SK-N-SH (cell line): ENCODE measurements around the gene GPR158. TPM values are rescaled to one million over a fixed set of nuclear protein-coding genes. Genes with fewer than 3 reads are reported as not detected.

Experiments
- CTCF ChIA-PET: fragments of 300-600, 350-600 bp; formaldehyde crosslinking; extraction: SDS; loops from one replicate; lab custom pipeline; 2021; lab: Yijun Ruan, JAX
- POLR2A ChIA-PET: fragments of 350-600 bp; sonication (Branson Sonifier 250); formaldehyde crosslinking; extraction: SDS; loops from one replicate; lab custom pipeline; 2020; ENCODE audit warnings: antibody characterized with exemption, inconsistent platforms; lab: Yijun Ruan, JAX
- DNase-seq: peaks from one replicate; pipeline ENCODE4 v3.0.0; 2012
- H2AFZ ChIP-seq: fragments of 200-600 bp; sonication (generic); 2 replicates; pipeline ENCODE4 v1.8.1; 2016; ENCODE audit warnings: antibody characterized with exemption, mild to moderate bottlenecking, low read depth
- H3F3A ChIP-seq: fragments of 200-600 bp; sonication (generic); replicated peaks from 2 replicates; pipeline ENCODE3; 2016; ENCODE audit warnings: antibody characterized with exemption, mild to moderate bottlenecking; ENCODE audit not compliant: insufficient read depth
- H3K27ac ChIP-seq, 2 experiments: fragments of 200-500 bp in 1 of 2; fragments of 200-600 bp in 1 of 2; sonication (Bioruptor generic) in 1 of 2; sonication (generic), shearing (Covaris generic) in 1 of 2; 2 replicates each; pipeline versions ENCODE4 v1.5.1 to v1.6.1; 2014 to 2016; ENCODE audit warnings: low read depth in 2 of 2, inconsistent platforms in 1 of 2, low read length in 1 of 2, mild to moderate bottlenecking in 1 of 2, mixed read lengths in 1 of 2
- H3K27me3 ChIP-seq: fragments of 200-600 bp; sonication (generic), shearing (Covaris generic); 2 replicates; pipeline ENCODE4 v1.6.1; 2016; ENCODE audit warnings: mixed run types; ENCODE audit not compliant: insufficient read depth
- H3K36me3 ChIP-seq, 2 experiments: fragments of 200-500 bp in 1 of 2; fragments of 200-600 bp in 1 of 2; sonication (Bioruptor generic) in 1 of 2; sonication (generic) in 1 of 2; replicated peaks in 1 of 2; 2 replicates each; pipeline versions ENCODE3 to v1.5.1; 2014 to 2016; ENCODE audit warnings: low read length in 1 of 2, mild to moderate bottlenecking in 1 of 2; ENCODE audit not compliant: insufficient read depth in 2 of 2, control insufficient read depth in 1 of 2
- H3K4me1 ChIP-seq, 2 experiments: fragments of 200-500 bp in 1 of 2; fragments of 200-600 bp in 1 of 2; sonication (Bioruptor generic) in 1 of 2; sonication (generic), shearing (Covaris generic) in 1 of 2; 2 replicates each; pipeline versions ENCODE4 v1.5.1 to v1.6.1; 2014 to 2016; ENCODE audit warnings: low read depth in 1 of 2, low read length in 1 of 2, mixed run types in 1 of 2; ENCODE audit not compliant: insufficient read depth in 2 of 2, control insufficient read depth in 1 of 2
- H3K4me2 ChIP-seq: fragments of 200-600 bp; sonication (generic), shearing (Covaris generic); 2 replicates; pipeline ENCODE4 v1.6.1; 2017; ENCODE audit warnings: mixed run types
- H3K4me3 ChIP-seq, 2 experiments: fragments of 200-500 bp in 1 of 2; fragments of 200-600 bp in 1 of 2; sonication (Bioruptor generic) in 1 of 2; sonication (generic), shearing (Covaris generic) in 1 of 2; 2 replicates each; pipeline versions ENCODE4 v1.5.1 to v1.8.1; 2014 to 2016; ENCODE audit warnings: low read depth in 2 of 2, inconsistent platforms in 1 of 2, low read length in 1 of 2, mild to moderate bottlenecking in 1 of 2, mixed read lengths in 1 of 2, moderate library complexity in 1 of 2
- H3K79me2 ChIP-seq: fragments of 200-600 bp; sonication (generic); 2 replicates; pipeline ENCODE4 v1.8.1; 2017; ENCODE audit warnings: mild to moderate bottlenecking; ENCODE audit not compliant: insufficient read depth
- H3K9ac ChIP-seq: fragments of 200-600 bp; sonication (generic); 2 replicates; pipeline ENCODE4 v1.6.1; 2017; ENCODE audit warnings: mixed run types
- H3K9me2 ChIP-seq: fragments of 200-600 bp; sonication (generic); 2 replicates; pipeline ENCODE4 v1.6.1; 2017; ENCODE audit warnings: mixed run types
- H3K9me3 ChIP-seq: fragments of 200-600 bp; sonication (generic); 2 replicates; pipeline ENCODE4 v1.6.1; 2017; ENCODE audit warnings: mixed run types, mild to moderate bottlenecking, moderate library complexity
- H4K20me1 ChIP-seq: fragments of 200-600 bp; sonication (generic); 2 replicates; pipeline ENCODE4 v1.6.1; 2017; ENCODE audit warnings: mild to moderate bottlenecking, mixed run types; ENCODE audit not compliant: insufficient read depth
- ELF1 ChIP-seq: IDR thresholded peaks from 2 replicates; pipeline ENCODE4 v1.4.0; 2012
- EP300 ChIP-seq, 2 experiments: IDR thresholded peaks; 2 replicates each; pipeline versions ENCODE4 v1.4.0 to v1.6.1; 2012; ENCODE audit warnings: borderline replicate concordance in 1 of 2, low read depth in 1 of 2, low read length in 1 of 2
- EZH2phosphoT487 ChIP-seq: fragments of 200-600 bp; sonication (generic); IDR thresholded peaks from 2 replicates; pipeline ENCODE4 v1.6.1; 2017; ENCODE audit warnings: low read depth, mixed run types, mild to moderate bottlenecking, antibody characterized with exemption, moderate library complexity, borderline replicate concordance
- FOSL2 ChIP-seq: IDR thresholded peaks from 2 replicates; pipeline ENCODE4 v1.4.0; 2012; ENCODE audit warnings: low read depth, mild to moderate bottlenecking, moderate library complexity, borderline replicate concordance
- MEF2A ChIP-seq: IDR thresholded peaks from 2 replicates; pipeline ENCODE4 v1.4.0; 2012; ENCODE audit warnings: low read depth, borderline replicate concordance
- NFIC ChIP-seq: IDR thresholded peaks from 2 replicates; pipeline ENCODE4 v1.4.0; 2012; ENCODE audit warnings: borderline replicate concordance
- RFX5 ChIP-seq: IDR thresholded peaks from 2 replicates; pipeline ENCODE4 v1.6.1; 2012; ENCODE audit warnings: mild to moderate bottlenecking, improper control_type of control experiment, low read length
- SMC3 ChIP-seq: IDR thresholded peaks from 2 replicates; pipeline ENCODE4 v1.6.1; 2012; ENCODE audit warnings: low read depth, low read length, improper control_type of control experiment
- TAF1 ChIP-seq: IDR thresholded peaks from 2 replicates; pipeline ENCODE4 v1.6.1; 2012; ENCODE audit warnings: low read depth, mild to moderate bottlenecking, low read length, moderate library complexity, borderline replicate concordance
- YY1 ChIP-seq: IDR thresholded peaks from 2 replicates; pipeline ENCODE4 v1.4.0; 2012; ENCODE audit warnings: low read depth, mild to moderate bottlenecking
- WGBS: methylation state at CpG from one replicate; pipeline ENCODE4 v1.1.6; 2017; ENCODE audit warnings: low lambda C conversion rate; 5-methylcytosine and 5-hydroxymethylcytosine counted together
- polyA plus RNA-seq, 3 experiments: library from polyadenylated mRNA; depleted of rRNA; stranded (reverse); fragments of >200 nt; gene quantifications; 2 replicates each; pipeline ENCODE4 v1.2.3, GENCODE V29; 2012
- TF ChIP-seq, protein P1 (sequence below): fragments of 150-350 bp; IDR thresholded peaks from 2 replicates; pipeline ENCODE4 v1.6.1; 2016; ENCODE audit warnings: mild to moderate bottlenecking, low read depth, low read length
- TF ChIP-seq, protein P2 (sequence below): IDR thresholded peaks from 2 replicates; pipeline ENCODE4 v1.4.0; 2012; ENCODE audit warnings: low read depth, borderline replicate concordance
- TF ChIP-seq, protein P3 (sequence below): fragments of 150-350 bp; IDR thresholded peaks from 2 replicates; pipeline ENCODE4 v1.6.1; 2017; ENCODE audit warnings: antibody characterized with exemption, low read length, low read depth, borderline replicate concordance
- TF ChIP-seq, protein P4 (sequence below): fragments of 200-600 bp; sonication (generic); IDR thresholded peaks from 2 replicates; pipeline ENCODE4 v1.6.1; 2017; ENCODE audit warnings: antibody characterized with exemption, mild to moderate bottlenecking, moderate library complexity

Gene GPR158
- polyA plus RNA-seq, 1 of the 3 experiments (the other 2 are of a cell fraction): not detected

DNA sequence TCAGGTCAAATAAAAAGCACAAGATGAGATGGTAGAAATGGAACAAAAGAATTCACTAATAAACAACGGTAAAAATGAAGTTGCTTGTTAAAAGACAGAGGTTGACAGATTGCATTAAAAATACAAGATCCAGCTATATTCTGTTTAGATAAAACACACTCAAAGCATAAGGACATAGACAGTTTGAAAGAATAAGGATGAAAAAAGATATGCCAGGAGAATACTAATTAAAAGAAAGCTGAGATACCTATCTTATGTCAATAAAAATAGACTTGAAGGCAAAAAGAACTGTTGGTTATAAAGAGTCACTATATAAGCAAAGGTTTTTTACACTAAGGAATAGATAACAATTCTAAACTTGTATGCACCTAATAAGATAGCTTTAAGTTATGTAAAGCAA lies 105.3 kb downstream of the GPR158 start:
- Histone ChIP-seq H3K79me2 (no peaks in the 10 kb centered on the region), H4K20me1 (no peaks in the 10 kb centered on the region), H3F3A (no peaks in the 10 kb centered on the region), H3K9me3 (peaks cover 8% of the 10 kb centered on the region; the same call in 1 of the 2 replicates), H3K36me3 (no peaks in the 10 kb centered on the region), H3K9me2 (no peaks in the 10 kb centered on the region), H2AFZ (no peak overlapping the region), H3K27me3 (no peaks in the 10 kb centered on the region), H3K27ac (no peak overlapping the region), H3K9ac (no peak overlapping the region), H3K4me3 (no peak overlapping the region), H3K4me1 (no peaks in the 10 kb centered on the region), H3K4me2 (no peak overlapping the region)
- WGBS: 30% methylated on average over 1 of the region's 1 CpG
- TF ChIP-seq FOSL2 (no peak), RFX5 (no peak), SMC3 (no peak), YY1 (no peak)
- TF ChIP-seq, protein P1, sequence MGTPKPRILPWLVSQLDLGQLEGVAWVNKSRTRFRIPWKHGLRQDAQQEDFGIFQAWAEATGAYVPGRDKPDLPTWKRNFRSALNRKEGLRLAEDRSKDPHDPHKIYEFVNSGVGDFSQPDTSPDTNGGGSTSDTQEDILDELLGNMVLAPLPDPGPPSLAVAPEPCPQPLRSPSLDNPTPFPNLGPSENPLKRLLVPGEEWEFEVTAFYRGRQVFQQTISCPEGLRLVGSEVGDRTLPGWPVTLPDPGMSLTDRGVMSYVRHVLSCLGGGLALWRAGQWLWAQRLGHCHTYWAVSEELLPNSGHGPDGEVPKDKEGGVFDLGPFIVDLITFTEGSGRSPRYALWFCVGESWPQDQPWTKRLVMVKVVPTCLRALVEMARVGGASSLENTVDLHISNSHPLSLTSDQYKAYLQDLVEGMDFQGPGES: no peak
- TF ChIP-seq, protein P2, sequence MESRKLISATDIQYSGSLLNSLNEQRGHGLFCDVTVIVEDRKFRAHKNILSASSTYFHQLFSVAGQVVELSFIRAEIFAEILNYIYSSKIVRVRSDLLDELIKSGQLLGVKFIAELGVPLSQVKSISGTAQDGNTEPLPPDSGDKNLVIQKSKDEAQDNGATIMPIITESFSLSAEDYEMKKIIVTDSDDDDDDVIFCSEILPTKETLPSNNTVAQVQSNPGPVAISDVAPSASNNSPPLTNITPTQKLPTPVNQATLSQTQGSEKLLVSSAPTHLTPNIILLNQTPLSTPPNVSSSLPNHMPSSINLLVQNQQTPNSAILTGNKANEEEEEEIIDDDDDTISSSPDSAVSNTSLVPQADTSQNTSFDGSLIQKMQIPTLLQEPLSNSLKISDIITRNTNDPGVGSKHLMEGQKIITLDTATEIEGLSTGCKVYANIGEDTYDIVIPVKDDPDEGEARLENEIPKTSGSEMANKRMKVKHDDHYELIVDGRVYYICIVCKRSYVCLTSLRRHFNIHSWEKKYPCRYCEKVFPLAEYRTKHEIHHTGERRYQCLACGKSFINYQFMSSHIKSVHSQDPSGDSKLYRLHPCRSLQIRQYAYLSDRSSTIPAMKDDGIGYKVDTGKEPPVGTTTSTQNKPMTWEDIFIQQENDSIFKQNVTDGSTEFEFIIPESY: no peak
- TF ChIP-seq, protein P3, sequence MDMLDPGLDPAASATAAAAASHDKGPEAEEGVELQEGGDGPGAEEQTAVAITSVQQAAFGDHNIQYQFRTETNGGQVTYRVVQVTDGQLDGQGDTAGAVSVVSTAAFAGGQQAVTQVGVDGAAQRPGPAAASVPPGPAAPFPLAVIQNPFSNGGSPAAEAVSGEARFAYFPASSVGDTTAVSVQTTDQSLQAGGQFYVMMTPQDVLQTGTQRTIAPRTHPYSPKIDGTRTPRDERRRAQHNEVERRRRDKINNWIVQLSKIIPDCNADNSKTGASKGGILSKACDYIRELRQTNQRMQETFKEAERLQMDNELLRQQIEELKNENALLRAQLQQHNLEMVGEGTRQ: no peak
- TF ChIP-seq, protein P4, sequence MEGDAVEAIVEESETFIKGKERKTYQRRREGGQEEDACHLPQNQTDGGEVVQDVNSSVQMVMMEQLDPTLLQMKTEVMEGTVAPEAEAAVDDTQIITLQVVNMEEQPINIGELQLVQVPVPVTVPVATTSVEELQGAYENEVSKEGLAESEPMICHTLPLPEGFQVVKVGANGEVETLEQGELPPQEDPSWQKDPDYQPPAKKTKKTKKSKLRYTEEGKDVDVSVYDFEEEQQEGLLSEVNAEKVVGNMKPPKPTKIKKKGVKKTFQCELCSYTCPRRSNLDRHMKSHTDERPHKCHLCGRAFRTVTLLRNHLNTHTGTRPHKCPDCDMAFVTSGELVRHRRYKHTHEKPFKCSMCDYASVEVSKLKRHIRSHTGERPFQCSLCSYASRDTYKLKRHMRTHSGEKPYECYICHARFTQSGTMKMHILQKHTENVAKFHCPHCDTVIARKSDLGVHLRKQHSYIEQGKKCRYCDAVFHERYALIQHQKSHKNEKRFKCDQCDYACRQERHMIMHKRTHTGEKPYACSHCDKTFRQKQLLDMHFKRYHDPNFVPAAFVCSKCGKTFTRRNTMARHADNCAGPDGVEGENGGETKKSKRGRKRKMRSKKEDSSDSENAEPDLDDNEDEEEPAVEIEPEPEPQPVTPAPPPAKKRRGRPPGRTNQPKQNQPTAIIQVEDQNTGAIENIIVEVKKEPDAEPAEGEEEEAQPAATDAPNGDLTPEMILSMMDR: no peak
- ChIA-PET CTCF (interaction anchor here (0.6 kb wide), 1 partner anchor 14 kb away, joined by 3 read pairs; no protein-coding TSS in a partner anchor), POLR2A (no interaction called here)
- no peak for DNase-seq

DNA sequence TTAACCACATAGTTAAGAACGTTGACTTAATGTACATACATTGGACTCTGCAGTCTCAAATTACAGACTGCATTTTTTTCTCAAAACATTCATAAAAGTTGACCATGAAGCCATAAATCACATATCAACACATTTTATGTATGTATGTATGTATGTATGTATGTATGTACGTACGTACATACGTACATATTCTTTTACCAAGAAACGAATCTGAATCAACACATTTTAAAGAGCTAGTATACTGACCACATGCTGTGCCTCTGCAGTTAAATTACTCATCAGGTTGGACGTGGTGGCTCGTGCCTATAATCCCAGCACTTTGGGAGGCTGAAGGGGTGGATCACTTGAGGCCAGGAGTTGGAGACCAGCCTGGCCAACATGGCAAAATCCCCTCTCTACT lies 105.8 kb downstream of the GPR158 start:
- H3K27ac ChIP-seq: no peak overlapping the region
- no peaks in the 10 kb centered on the region for H3K79me2 ChIP-seq
- no peak overlapping the region for H3K9ac ChIP-seq
- 54% methylated on average over 7 of the region's 7 CpGs for WGBS
- H3K9me2 ChIP-seq: no peaks in the 10 kb centered on the region
- H2AFZ ChIP-seq: no peak overlapping the region
- H3K4me2 ChIP-seq: no peak overlapping the region
- no peaks in the 10 kb centered on the region for H3K4me1 ChIP-seq
- H4K20me1 ChIP-seq: no peaks in the 10 kb centered on the region
- TF ChIP-seq MEF2A (no peak), ELF1 (no peak), EP300 (IDR thresholded peaks at IDR 0.05; ENCODE audit: borderline replicate concordance in 1 of 2, low read depth in 1 of 2, low read length in 1 of 2) (no peak), EZH2phosphoT487 (no peak), NFIC (no peak), TAF1 (no peak)
- TF ChIP-seq, protein P4: no peak
- DNase-seq: no peak
- H3K36me3 ChIP-seq: no peaks in the 10 kb centered on the region
- H3K9me3 ChIP-seq: peaks cover 9% of the 10 kb centered on the region; the same call in 1 of the 2 replicates
- no peak overlapping the region for H3K4me3 ChIP-seq
- CTCF ChIA-PET: no interaction called here
- POLR2A ChIA-PET: no interaction called here
- H3K27me3 ChIP-seq: no peaks in the 10 kb centered on the region
- H3F3A ChIP-seq: no peaks in the 10 kb centered on the region
